ENCODE measurements around the gene TJAP1.
"Not testable (repeated sequence)": the region's sequence is repeated elsewhere in the genome, so short reads cannot be mapped to it uniquely, and the experiment has no call there.

The TJAP1 gene

DNA sequence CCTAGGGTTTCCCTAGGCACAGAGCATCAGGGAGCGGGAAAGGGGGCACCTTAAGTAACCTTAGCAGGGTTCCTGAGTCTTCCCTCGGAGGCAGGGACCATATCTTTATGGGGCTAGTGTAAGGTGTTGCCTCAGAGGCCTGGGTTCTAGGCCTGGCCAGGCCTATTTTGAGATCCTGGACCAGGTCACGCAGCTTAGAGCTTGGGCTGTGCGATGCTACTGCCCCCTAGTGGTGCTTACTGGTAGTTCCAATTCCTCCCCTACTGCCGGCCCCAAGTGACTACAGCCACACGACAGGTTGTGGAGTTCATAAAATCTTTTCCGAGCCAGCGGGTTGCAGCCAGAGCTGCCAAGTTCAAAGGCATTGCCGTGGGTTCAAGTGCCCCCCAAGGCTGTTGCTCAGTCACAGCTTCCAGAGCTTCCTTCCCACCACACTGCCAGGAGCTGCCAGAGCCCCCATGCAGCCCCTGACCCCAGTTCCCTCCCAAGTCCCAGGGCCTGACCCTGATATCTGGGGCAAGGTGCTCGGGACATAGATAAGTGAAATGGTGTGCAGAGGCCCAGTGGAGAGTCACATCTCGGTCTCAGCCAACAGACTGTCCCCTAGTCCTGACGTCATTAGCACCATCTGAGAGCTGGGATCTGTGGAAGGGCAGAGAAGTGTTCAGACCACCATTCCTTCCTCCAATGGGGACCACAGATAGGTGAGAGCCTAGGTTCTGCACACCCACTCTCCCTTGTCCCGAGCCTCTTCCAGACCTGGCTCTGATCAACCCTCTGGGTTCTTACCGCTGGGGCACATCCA is 29.5 kb downstream of the TJAP1 start:
- FAIRE-seq: peak; percentile 41

DNA sequence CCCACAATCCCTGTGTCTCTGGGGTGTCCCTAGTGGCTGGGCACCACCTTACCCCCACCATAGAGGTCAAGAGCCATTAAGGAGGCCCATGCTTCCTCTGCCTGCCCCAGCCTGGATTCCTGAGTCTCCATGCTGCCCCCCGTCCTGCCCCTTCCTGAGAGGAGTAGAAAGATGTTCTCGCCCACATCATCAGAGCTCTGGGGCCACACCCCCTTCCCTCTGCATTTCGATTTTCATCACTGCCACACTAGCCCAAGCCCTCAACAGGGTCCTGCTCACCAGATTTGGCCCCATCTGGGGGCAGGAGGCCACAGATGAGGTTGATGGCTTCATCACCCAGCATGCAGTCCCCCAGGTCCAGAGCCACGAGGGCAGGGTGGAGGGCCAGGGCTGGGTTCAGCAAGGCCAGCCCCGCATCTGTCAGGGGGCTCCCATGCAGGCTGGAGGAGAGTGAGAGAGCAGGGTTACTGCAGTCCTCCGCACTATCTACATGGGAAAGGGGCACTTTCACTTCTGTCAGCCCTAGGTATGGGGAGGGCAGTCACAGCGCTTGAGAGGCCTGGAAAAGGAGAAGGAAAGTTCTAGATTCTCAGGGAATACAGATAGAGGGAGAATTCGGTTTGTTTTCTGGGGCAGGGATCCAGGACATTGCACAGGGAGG is 31.2 kb downstream of the TJAP1 start:
- no peak for FAIRE-seq

DNA sequence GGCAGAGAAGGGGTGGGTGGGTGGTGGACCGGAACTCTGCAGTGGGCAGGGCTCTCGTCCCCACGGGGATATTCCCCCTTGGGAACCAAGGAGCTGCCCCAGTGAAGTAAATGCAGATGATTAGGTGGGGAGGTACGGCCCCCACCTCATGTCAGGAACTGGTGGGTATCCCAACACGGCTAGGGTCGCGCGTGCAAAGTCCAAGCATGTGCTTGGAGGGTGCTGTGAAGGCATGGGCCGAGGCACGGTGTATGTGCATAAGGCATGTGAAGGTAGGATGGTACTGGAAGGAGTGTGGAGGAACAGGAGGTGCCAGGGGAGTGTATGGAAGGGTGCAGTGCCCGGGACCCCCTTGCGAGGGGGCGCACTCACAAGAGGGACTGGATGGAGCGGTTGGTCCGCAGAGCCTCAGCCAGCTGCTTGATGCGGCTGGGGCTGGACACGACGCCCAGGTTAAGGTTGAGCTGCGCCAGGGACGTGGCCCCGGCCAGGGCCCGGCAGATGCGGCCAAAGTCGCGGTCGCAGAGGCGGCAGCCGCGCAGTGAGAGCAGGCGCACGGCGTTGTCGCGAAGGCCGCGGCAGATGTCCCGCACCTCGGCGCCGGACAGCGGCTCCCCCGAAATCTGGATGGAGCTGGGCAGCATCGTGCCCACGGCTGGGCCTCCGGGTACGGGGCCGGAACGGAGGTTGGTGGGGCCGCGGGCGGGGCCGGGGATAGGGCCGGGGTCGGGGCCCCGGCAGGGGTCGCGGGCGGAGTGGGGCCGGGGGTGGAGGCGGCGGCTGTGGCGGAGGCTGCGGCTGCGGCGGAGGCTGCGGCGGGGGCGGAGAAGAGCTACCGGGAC is 32.0 kb downstream of the TJAP1 start:
- FAIRE-seq: no peak

DNA sequence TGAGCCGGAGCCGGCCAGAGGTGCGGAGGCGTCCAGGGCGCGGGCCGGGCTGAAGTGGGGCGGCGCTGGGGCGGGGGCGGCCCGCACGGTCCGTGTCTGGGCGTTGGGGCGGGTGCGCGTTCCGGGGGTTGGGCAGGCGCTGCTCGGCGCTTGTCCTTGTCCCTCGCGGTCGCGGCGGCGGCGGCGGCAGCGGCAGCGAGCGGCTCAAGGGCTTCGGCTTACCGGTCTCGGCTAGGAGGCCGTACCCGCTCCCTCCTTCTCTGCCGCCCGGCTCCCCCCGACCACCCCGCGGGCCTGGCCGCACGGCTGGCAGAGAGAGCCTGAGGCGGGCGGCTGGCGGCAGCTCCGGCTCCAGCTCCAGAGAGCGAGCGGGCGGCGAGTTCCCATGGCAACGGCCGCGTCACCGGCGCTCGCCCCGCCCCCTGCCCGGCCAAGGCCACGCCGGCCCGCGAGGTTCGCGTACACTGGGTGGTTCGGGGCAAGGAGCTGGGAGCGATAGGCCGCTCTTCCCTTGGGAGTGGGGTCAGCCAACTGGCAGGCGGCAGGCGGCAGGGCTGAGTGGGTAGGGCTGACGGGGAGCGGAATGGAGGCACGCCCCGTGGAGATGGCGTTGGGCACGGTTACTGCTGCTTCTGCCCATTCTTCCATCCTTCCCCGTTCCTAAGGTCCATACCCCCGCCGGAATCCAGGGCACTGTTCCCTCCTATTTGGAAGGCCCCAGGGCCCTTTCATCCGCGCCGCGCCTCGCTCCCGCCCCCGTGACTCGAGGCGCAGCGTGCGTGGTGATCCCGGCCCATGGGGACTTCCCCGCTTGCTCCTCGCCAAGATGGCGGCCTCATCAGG is 32.8 kb downstream of the TJAP1 start, which contains the start of gene LRRC73:
Gene LRRC73, minus strand, starts transcription at position 363 of the 843 bp plus-strand sequence. CDS start 561 bp downstream, outside the sequence.
- FAIRE-seq: no peak

DNA sequence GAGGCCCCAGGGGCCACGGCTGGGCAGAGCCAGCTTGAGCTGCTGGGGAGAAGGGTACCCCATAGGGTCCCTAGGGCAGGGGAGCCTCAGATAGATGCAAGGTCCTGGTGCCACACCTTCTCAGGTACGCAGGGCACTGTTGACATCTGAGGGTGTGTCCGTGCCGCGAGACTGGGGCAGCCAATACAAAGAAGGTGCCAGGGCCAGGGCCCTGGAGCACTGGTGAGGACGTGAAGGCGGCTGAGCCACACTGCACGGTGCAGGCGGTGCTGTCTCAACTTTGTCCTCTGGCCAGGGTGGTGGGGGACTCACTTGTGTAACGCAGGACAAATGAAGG is 33.4 kb downstream of the TJAP1 start:
- no peak for FAIRE-seq

DNA sequence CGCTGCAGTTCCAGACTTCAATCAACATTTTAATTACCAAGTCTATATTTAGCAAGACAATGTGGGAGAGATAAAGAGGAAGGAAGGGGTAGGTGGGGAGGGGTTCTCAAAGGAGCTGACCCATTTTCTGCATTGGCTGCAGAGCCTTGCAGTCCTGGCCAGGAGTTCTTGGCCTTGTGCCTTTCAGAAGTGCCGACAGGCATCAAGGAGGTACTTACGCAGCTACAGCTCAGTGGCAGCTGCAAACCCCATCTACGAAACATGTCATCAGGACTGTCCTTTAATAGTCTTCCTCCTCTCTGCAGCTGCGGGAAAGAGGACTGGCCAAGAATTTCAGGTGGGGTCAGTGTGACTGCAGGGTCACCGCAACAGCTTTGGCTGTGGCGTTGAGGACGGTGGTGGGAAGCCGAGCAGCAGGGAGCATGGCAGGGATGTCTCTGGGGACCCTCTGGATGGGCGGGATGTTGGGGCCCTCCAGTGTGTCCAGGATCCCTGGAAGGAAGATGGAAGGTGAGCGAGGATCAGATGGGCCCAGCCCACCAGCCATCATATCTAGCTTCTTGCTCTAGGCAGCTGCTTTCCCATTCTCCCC is 34.5 kb downstream of the TJAP1 start:
- FAIRE-seq: no peak

DNA sequence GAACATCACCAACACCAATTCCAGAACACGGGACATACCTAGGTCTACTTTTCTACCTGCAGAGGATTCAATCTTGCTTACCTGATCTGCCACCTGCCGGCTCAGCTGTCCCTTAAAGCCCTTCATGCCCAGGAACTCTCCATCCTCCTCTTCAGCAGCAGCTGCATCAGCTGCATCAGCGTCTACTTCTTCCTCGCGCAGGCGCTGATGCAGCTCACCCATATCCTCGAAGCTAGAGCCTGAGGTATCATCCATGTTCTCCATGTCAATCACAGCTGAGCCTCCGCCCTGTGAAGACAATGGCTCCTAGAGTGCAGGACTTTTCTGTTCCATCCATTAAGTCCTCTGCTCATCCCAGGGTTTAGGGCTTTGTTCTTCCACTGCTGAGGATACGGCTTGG is 38.4 kb downstream of the TJAP1 start:
- FAIRE-seq: no peak

DNA sequence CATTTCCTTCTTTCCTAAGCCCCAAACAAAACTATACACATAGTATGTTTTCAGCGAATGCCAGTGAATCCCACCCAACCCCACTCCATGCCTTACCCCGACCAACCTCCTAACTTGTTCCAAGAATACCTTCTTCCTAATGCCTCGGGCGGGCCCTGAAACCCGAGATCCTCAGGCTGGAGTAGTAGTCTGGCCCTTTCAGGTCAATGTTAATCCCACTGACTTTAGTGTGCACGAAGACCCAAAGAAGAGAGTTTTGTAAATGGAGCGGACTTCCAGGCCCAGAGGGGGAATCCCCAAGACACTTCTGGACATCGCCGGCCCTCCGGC is 39.0 kb downstream of the TJAP1 start:
- no peak for FAIRE-seq

DNA sequence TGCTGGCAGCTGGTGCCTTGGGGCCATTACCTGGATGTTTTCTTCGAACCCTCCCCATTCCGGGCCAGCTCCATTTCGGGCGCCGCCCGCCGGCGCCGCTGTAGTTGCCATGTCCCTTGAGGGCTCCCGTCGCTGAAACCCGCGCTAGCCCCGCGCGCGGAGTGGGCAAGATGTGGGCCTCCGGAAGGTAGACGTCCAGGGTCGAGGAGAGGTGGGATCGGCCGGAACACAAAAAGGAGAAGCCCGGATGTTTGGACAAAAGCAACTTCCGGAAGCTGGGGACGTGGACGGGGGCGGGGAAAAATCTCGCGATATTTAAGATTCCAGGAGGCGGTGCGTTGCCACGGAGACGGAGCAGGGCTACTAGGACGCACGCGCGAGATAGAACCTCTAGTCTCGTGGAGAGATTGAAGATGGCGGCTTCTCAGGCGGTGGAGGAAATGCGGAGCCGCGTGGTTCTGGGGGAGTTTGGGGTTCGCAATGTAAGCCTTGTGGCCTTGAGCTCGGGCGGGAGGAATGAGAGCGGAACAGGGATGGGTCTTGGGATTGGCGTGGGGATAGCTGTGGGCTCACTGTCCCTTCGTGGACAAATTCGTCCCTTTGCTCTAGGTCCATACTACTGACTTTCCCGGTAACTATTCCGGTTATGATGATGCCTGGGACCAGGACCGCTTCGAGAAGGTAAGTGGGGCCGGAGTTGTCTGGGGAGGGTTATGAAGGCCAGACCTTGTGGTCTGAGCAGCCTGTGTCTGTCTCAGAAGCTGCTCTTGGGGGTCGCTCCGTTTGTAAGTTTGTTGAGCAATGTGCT is 39.5 kb downstream of the TJAP1 start, which contains the start of the genes POLR1C and YIPF3:
Gene POLR1C, plus strand, starts transcription at position 393 of the 808 bp plus-strand sequence. Its CDS starts 21 bp downstream, at position 414.
Gene YIPF3, minus strand, starts transcription at position 230 of the 808 bp plus-strand sequence. Its CDS starts 119 bp downstream, at position 111.
- peak; percentile 77 for FAIRE-seq

DNA sequence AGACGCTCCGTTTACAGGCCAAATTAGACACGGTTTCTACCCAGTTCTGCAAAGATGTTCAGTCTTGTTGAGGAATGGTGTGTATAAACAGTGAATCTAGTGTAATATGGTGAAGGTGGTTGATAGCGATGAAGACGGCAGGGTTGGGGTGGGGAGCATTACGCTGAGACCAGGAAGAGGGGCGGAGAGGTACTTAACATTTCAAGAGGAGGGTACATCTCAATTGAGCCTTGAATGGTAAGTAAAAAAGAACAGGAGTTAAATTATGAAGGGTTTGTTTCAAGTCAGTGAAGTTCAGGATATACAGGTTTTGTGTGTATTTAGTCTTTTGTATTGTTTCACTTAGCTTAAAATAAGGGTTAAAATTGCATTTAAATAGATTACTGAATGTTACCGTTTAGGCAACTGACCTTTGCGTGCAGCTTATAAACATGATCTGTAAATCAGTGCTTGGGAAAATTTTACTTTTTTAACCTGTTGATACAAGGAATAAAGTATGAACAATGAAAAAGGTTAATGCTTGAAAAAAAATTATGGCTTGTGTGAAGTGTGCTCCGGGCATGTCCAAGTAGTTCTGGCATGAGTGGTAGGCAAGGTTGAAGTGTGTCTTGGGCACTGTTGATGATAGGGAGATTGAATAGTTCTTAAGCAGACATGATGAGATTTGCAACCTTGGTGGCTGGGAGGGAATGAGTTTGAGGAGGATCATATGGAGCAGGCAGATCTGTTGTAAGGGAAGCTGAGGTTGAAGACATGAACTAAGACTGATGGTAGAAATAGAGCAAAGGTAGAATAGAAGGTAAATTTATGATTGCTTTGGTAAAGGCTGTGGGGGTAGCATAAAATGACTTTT is 40.4 kb downstream of the TJAP1 start:
- FAIRE-seq: no peak

DNA sequence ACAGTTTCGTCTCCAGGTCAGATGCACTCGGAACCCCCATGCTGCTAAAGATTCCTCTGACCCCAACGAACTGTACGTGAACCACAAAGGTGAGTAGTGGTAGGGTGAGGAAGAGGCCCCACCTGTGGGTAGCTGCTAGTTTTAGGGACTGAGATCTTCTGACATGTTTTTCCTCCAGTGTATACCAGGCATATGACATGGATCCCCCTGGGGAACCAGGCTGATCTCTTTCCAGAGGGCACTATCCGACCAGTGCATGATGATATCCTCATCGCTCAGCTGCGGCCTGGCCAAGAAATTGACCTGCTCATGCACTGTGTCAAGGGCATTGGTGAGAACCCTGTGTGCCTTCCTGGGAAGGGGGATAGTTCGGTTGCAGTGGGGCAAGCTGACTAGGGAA is 42.7 kb downstream of the TJAP1 start:
- no peak for FAIRE-seq

DNA sequence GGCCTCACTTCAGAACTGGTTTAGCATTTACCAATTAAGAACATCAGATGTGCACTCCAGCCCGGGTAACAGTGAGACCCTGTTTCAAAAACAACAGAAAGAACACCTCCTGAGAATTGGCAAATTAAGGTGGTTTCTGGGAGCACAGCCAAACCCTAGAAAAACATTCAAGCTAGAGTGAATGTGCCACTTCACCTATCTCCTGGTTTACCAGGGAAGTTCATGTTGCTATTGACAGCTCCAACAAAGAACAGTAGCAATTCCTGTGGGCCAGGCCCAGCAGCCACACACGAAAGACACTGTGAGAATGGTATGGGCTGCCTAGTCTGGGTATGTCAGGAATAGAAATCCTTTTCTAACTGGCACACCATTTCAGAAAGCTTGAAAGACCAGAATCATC is 44.5 kb downstream of the TJAP1 start:
- no peak for FAIRE-seq

DNA sequence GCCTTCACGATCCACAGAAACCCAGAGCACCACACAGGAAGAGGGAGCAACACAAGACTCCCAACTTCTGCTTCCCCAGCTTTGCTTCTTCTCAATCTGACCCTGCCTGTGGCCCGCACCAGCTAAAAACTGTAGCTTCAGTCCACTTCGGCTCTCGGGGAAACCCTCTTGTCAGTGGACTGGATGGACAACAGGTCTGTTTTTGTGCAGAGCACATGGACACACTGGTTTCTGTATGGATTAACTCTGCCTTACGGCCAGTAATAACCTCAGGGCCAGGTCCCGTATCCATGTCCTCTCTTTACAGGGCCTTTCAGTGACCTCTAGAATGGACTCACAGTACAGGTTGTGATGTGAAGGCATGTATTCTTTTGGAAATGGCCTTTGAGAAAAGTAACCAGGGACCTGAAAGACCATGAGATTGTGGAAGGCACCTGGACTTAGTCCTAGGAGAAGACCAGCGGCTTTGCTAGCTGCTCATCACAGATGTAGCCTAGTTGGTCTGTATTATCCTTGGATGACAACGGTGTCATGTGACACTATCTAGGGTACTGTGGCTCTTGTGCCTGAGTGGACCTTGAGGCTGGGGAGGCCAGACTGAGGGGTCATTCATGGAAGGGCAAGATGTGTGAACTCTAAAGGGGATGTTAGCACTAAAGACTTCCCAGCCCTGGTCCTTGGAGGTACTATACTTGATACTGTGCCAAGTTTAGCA is 45.3 kb downstream of the TJAP1 start:
- no peak for FAIRE-seq

DNA sequence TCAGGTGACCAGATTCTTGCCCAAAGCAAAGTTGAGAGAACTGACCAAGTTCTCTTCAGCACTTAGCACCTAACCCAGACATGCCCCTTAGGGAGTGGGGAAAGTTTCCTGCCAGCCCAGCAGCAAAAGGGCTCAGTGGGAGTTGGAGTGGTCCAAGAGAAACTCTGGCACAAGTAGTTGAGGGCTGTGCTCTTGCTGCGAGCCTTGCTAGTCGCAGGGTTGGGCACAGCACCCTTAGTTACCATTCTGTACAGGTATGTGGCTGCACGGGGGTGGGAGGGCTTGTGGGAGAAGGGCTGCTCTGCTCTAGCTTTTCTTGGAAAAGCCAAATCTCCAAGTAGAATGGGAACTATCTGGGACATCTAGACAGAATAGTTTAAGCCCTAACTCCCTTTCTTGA is 45.9 kb downstream of the TJAP1 start:
- FAIRE-seq: no peak

DNA sequence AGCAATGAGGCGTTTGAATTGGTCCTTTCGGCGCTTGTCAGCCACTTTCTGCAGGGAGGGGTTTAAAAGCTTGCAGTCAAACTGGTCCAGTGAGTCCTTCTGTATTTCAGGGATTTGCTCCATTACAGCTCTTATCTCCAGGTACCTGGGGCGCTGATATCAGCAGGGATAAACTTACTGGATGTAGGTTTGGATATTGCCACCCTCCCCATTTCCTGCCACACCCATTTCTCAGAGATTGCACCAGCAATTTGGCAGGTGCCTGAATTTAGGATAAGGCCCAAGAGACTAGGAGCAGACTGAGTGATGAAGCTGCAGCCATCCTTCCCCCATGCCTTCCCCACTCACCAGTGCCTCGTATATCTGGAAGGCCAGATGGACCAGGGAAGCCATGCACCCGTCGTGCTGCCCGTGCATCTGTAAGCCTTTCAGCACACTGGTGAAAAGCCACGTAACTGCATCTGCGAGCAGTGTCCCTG is 47.2 kb downstream of the TJAP1 start:
- FAIRE-seq: no peak

DNA sequence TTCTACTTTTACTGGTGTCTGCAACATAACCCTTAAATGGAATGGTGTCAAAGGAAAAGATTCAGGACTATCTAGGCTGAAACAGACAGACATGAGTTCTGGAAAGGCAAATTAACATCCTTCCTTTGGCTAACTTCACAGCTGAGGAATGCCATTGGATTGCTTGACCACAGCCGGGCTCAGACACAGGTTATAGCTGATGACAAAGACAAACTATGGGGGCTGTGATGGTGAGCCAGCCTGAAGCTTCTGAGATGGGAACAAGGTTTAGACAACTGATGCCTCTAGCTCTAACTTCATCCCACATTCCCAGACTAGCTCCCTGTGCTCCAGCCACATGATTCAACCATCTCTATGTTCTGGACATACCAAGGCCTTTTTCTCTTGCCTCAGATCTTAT is 54.8 kb downstream of the TJAP1 start:
- FAIRE-seq: no peak

DNA sequence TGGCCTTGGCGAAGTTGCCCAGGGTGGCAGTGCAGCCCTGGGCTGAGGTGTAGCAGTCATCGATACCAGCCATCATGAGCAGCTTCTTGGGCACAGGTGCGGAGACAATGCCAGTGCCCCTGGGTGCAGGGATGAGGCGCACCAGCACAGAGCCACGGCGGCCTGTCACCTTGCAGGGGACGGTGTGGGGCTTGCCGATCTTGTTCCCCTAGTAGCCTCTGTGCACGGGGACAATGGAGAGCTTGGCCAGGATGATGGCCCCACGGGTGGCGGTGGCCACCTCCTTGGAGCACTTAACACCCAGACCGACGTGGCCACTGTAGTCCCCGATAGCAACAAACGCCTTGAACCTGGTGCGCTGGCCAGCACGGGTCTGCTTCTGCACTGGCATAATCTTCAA is 61.6 kb downstream of the TJAP1 start:
- not testable (repeated sequence) for FAIRE-seq

DNA sequence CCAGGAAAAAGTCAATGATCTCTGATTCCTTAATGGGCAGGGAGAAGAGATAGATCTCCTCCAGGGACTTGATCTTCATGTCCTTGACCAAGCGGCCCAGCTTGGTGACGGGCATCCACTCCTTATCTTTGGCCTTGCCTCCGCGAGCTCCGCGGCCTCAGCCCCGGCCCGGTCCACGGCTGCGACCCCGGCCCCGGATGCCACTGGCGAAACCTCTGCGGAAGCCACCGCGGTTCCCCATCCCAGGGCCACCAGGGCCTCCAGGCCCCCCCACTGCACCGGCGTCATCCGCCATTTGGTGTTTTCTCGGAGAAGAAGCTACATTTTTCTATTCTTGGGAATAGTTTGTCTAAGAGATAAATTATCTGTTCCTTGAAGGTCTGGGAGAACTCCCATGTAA is 62.0 kb downstream of the TJAP1 start:
- not testable (repeated sequence) for FAIRE-seq

DNA sequence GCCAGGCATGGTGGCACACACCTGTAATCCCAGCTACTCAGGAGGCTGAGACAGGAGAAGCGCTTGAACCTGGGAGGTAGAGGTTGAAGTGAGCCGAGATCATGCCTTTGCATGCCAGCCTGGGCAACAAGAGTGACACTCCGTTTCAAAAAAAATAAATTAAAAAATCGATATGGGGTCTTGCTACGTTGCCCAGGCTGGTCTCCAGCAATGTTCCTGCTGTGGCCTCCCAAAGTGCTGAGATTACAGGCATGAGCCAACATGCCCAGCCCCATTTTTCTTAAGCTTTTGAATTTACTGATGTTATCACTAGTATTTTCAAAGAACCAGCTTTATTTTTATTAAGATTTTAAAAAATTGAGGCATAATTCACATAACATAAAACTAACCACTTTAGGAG is 63.1 kb downstream of the TJAP1 start:
- no peak for FAIRE-seq

All from TTC549 (cell line).